ENCODE data around the gene TICAM2.

The TICAM2 gene

GRCh38 chr5:115531380-115531779 is 70.9 kb downstream of the TICAM2 start:
- H3K9ac ChIP-seq (ENCODE audit: low read length): no peak overlapping the region
- H3K79me2 ChIP-seq (ENCODE audit: insufficient read depth, low read length): peaks cover 98% of the 10 kb centered on the region
- H3K9me2 ChIP-seq (replicated peaks; ENCODE audit: insufficient read depth, low read length): no peaks in the 10 kb centered on the region
- H4K20me1 ChIP-seq (ENCODE audit: low read depth, low read length): peaks cover 35% of the 10 kb centered on the region
- peak overlapping the region; percentile 22 for H3K4me2 ChIP-seq (ENCODE audit: low read depth, low read length, poor library complexity, severe bottlenecking)
- no peak overlapping the region for H2AFZ ChIP-seq (ENCODE audit: low read depth, low read length, severe bottlenecking)
- H3K9me3 ChIP-seq (ENCODE audit: insufficient read depth, low read length): no peaks in the 10 kb centered on the region
- no peaks in the 10 kb centered on the region for H3F3A ChIP-seq (ENCODE audit: insufficient read depth)
- no peaks in the 10 kb centered on the region for H3K27me3 ChIP-seq (ENCODE audit: low read length)
- TF ChIP-seq EZH2phosphoT487 (conservative IDR thresholded peaks at IDR 0.05; ENCODE audit: low read length) (no peak), CTCF (IDR thresholded peaks at IDR 0.05; ENCODE audit: insufficient read depth, low read length, poor library complexity, severe bottlenecking) (no peak)
- H3K27ac ChIP-seq (ENCODE audit: low read depth, low read length): no peak overlapping the region
- H3K36me3 ChIP-seq (ENCODE audit: low read length): peaks cover 50% of the 10 kb centered on the region
- H3K4me3 ChIP-seq (ENCODE audit: insufficient read depth, low read length, poor library complexity, severe bottlenecking): no peak overlapping the region

GRCh38 chr5:115530426-115530825 is 71.9 kb downstream of the TICAM2 start:
- H3K36me3 ChIP-seq (ENCODE audit: low read length): peaks cover 43% of the 10 kb centered on the region; the same call in 1 of the 2 replicates
- H3K9ac ChIP-seq (ENCODE audit: low read length): no peak overlapping the region
- H3K9me3 ChIP-seq (ENCODE audit: insufficient read depth, low read length): no peaks in the 10 kb centered on the region
- peak overlapping the region; percentile 14 for H3K4me2 ChIP-seq (ENCODE audit: low read depth, low read length, poor library complexity, severe bottlenecking)
- peaks cover 92% of the 10 kb centered on the region for H3K79me2 ChIP-seq (ENCODE audit: insufficient read depth, low read length)
- H3F3A ChIP-seq (ENCODE audit: insufficient read depth): no peaks in the 10 kb centered on the region
- TF ChIP-seq CTCF (IDR thresholded peaks at IDR 0.05; ENCODE audit: insufficient read depth, low read length, poor library complexity, severe bottlenecking) (no peak), EZH2phosphoT487 (conservative IDR thresholded peaks at IDR 0.05; ENCODE audit: low read length) (no peak)
- H4K20me1 ChIP-seq (ENCODE audit: low read depth, low read length): peaks cover 31% of the 10 kb centered on the region
- H3K27me3 ChIP-seq (ENCODE audit: low read length): no peaks in the 10 kb centered on the region
- no peak overlapping the region for H3K27ac ChIP-seq (ENCODE audit: low read depth, low read length)
- no peaks in the 10 kb centered on the region for H3K9me2 ChIP-seq (replicated peaks; ENCODE audit: insufficient read depth, low read length)
- H3K4me3 ChIP-seq (ENCODE audit: insufficient read depth, low read length, poor library complexity, severe bottlenecking): no peak overlapping the region
- H2AFZ ChIP-seq (ENCODE audit: low read depth, low read length, severe bottlenecking): no peak overlapping the region
